ENCODE measurements around the gene METTL6. TPM values are rescaled to one million over a fixed set of nuclear protein-coding genes. Genes with fewer than 3 reads are reported as not detected.
"Not testable (repeated sequence)": the region's sequence is repeated elsewhere in the genome, so short reads cannot be mapped to it uniquely, and the experiment has no call there.

The METTL6 gene
- total RNA-seq, 1 donor, result 30.6 TPM

DNA sequence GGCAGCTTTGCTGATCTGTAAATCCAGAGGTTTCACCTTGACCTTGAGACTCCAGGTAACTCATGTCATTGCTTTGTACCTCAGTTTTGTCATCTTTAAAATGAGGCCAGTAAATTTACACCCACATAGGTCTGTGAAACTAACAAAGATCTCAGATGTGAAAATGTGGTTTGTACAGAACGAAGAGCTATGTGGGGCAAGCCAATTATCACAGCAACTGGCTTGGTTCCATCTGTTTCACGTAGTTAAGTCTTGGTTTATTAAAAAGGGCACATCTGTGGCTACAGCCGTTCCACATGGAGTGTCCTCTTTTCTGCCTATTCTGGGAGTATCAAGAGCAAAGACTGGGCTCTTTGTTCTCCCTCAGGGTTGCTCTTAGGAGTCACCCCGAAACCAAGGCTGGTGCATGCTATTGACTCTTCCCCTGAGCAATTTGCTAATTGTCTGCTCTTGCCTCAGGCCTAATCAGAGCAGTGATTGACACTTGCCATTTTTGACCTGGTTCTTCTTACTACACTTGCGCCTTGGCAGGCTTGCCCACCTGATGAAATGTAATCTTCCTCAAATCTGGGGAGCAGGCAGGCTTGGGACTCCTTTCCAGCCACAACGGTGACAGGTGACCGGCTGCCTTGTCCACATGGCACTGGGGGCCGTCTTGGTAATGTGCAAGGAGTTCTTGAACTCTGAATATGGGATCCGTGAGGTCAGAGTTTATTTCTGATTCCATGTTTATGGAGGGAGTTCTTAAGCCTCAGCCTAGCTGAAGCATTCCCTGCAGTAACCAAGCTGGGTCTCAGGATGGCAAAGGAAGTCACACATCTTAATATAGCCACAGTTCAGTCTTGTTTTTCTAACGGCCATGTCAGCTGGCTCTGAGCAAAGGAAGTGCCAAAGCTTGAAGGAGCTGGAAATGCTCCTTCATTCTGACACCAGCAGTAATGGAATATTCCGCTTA, 40.2 kb upstream of the METTL6 start:
- no peak overlapping the region for H3K4me3 ChIP-seq (ENCODE audit: low read depth, low read length)
- no peak for DNase-seq (ENCODE audit: low read depth)
- TF ChIP-seq CTCF (IDR thresholded peaks at IDR 0.05; ENCODE audit: insufficient read depth, low read length), result no peak

- H3K4me3 ChIP-seq (ENCODE audit: low read depth, low read length), result no peak overlapping the region
- TF ChIP-seq CTCF (IDR thresholded peaks at IDR 0.05; ENCODE audit: insufficient read depth, low read length), result no peak
- no peak for DNase-seq (ENCODE audit: low read depth)
Observed at GRCh38 chr3:15465876-15466585, 38.7 kb upstream of the METTL6 start.

DNA sequence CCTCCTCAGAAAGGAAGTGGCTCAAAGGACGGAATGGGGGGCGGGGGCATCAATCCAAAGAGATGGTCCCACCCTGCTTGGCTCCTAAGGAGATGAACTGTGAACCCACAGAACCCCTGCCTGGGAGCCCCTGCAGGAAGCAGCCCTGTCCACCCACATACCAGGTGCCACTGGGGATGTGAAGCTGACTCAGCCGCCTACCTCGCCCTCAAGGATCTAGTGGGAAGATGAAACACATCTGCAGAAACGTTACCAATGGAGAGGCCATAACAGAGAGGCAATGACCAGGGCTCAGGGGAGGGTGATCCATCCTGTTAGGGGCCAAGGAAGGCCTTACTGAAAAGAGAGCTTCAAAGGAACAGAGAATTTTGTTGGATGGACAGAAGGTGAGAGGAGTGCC, 35.1 kb upstream of the METTL6 start:
- no peak overlapping the region for H3K4me3 ChIP-seq (ENCODE audit: low read depth, low read length)
- TF ChIP-seq CTCF (IDR thresholded peaks at IDR 0.05; ENCODE audit: insufficient read depth, low read length), result no peak
- no peak for DNase-seq (ENCODE audit: low read depth)

DNA sequence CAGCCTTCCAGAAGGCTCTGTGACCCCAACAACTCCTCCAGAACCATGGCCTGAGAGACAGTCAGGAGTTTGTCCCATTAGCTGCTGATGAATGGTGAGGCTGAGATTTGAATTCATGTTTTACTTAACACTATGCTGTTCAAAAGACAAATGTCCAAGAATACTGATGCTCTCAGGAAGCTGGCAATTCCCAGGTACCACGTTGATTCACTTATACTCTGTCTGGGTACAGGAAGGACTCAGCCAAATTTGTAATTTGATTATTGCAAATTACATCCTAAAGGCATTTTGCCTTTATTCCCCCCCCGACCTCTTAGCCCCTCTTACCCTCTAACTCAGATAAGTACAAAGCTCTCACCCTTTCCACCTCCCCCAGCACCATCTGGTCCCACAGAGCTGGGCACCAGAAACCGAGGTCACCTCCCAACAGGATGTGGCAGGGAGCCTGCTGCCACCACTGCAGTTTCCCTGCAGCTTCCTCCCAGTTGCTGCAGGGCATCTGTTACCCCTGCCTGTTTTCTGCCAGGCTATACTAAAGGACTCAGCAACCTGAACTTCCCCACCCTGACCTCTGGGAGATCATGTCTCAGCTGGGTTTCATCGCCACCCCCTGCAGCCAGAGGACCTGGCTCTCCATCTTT, 33.7 kb upstream of the METTL6 start:
- TF ChIP-seq CTCF (IDR thresholded peaks at IDR 0.05; ENCODE audit: insufficient read depth, low read length), result no peak
- no peak overlapping the region for H3K4me3 ChIP-seq (ENCODE audit: low read depth, low read length)
- no peak for DNase-seq (ENCODE audit: low read depth)

- H3K4me3 ChIP-seq (ENCODE audit: low read depth, low read length), result no peak overlapping the region
- TF ChIP-seq CTCF (IDR thresholded peaks at IDR 0.05; ENCODE audit: insufficient read depth, low read length), result no peak
- DNase-seq (ENCODE audit: low read depth), result no peak
Observed at GRCh38 chr3:15458212-15458780, 31.0 kb upstream of the METTL6 start.

DNA sequence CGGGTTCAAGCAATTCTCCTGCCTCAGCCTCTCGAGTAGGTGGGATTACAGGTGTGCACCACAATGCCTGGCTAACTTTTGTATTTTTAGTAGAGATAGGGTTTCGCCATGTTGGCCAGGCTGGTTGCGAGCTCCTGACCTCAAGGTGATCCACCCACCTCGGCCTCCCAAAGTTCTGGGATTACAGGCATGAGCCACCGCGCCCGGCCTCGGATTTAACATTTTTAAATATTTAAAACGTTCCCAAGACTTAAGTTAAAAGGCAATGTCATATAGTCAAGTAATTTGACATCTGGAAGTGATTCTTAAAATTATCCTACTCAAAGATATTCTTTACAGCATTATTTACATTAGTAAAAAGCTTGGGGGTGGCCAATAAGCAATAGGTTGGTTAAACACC, 29.6 kb upstream of the METTL6 start:
- DNase-seq (ENCODE audit: low read depth); H3K4me3 ChIP-seq (ENCODE audit: low read depth, low read length): not testable (repeated sequence)

Measured in fibroblast of the aortic adventitia (primary cell).